Hepatocyte (in vitro differentiated cells): ENCODE data around the gene GHR. TPM values are rescaled to one million over a fixed set of nuclear protein-coding genes. Genes with fewer than 3 reads are reported as not detected.
"Not testable (repeated sequence)": the region's sequence is repeated elsewhere in the genome, so short reads cannot be mapped to it uniquely, and the experiment has no call there.

Experiments used
- DNase-seq: peaks from one replicate; pipeline ENCODE4 v3.0.0-alpha.2; 2016; ENCODE audit warnings: low spot score
- H2AFZ ChIP-seq: fragments of 200-600 bp; sonication (generic); 2 replicates; pipeline ENCODE4 v1.6.0; 2016; ENCODE audit warnings: antibody characterized with exemption, mild to moderate bottlenecking
- H3K27ac ChIP-seq: fragments of 200-600 bp; sonication (generic); 2 replicates; pipeline ENCODE4 v1.5.1; 2016; ENCODE audit warnings: mild to moderate bottlenecking
- H3K27me3 ChIP-seq: fragments of 200-600 bp; sonication (generic); 2 replicates; pipeline ENCODE4 v1.6.1; 2016
- H3K36me3 ChIP-seq: fragments of 200-600 bp; sonication (generic); replicated peaks from 2 replicates; pipeline ENCODE4 v1.5.1; 2016; ENCODE audit warnings: low read depth; ENCODE audit not compliant: insufficient read depth
- H3K4me1 ChIP-seq: fragments of 200-600 bp; sonication (generic); 2 replicates; pipeline ENCODE4 v1.5.1; 2016; ENCODE audit warnings: mild to moderate bottlenecking, moderate library complexity; ENCODE audit not compliant: insufficient read depth
- H3K4me2 ChIP-seq: fragments of 200-600 bp; sonication (generic); 2 replicates; pipeline ENCODE4 v1.6.0; 2016
- H3K4me3 ChIP-seq: fragments of 200-600 bp; sonication (generic); 2 replicates; pipeline ENCODE4 v1.5.1; 2016; ENCODE audit warnings: mild to moderate bottlenecking
- H3K79me2 ChIP-seq: fragments of 200-600 bp; sonication (generic); 2 replicates; pipeline ENCODE4 v1.6.0; 2017; ENCODE audit warnings: mild to moderate bottlenecking
- H3K9me2 ChIP-seq: fragments of 200-600 bp; sonication (generic); replicated peaks from 2 replicates; pipeline ENCODE4 v1.6.0; 2017; ENCODE audit warnings: mild to moderate bottlenecking; ENCODE audit not compliant: insufficient read depth
- H3K9me3 ChIP-seq: fragments of 200-600 bp; sonication (generic); 2 replicates; pipeline ENCODE4 v1.5.1; 2016; ENCODE audit warnings: low read depth, mild to moderate bottlenecking
- H4K20me1 ChIP-seq: fragments of 200-600 bp; sonication (generic); 2 replicates; pipeline ENCODE4 v1.6.0; 2016; ENCODE audit warnings: mild to moderate bottlenecking; ENCODE audit not compliant: insufficient read depth, poor library complexity, severe bottlenecking
- EZH2 ChIP-seq: fragments of 200-600 bp; sonication (generic); IDR thresholded peaks from 2 replicates; pipeline ENCODE4 v1.6.1; 2016; ENCODE audit warnings: antibody characterized with exemption, mild to moderate bottlenecking, borderline replicate concordance
- WGBS: methylation state at CpG from one replicate; pipeline ENCODE4 v1.1.6; 2016; ENCODE audit warnings: low lambda C conversion rate; ENCODE audit errors: missing lambda C conversion rate; 5-methylcytosine and 5-hydroxymethylcytosine counted together
- polyA plus RNA-seq: library from polyadenylated mRNA; unstranded; fragments of >200 nt; fragmentation: Nextera tagmentation; extraction: Ambion mirVana; gene quantifications from 2 replicates; pipeline ENCODE4 v1.2.1, GENCODE V29; 2016
- total RNA-seq: library from RNA; depleted of rRNA; stranded (reverse); fragments of >200 nt; gene quantifications from 2 replicates; pipeline ENCODE4 v1.2.3, GENCODE V29; 2014
- TF ChIP-seq, protein P1 (sequence below): fragments of 200-600 bp; sonication (generic); IDR thresholded peaks from 2 replicates; pipeline ENCODE4 v1.5.1; 2016; ENCODE audit warnings: antibody characterized with exemption, mild to moderate bottlenecking; ENCODE audit not compliant: poor library complexity

Gene GHR
- total and polyA plus RNA-seq, 2 experiments from 2014 or later: 14.4 to 24.3 TPM

DNA sequence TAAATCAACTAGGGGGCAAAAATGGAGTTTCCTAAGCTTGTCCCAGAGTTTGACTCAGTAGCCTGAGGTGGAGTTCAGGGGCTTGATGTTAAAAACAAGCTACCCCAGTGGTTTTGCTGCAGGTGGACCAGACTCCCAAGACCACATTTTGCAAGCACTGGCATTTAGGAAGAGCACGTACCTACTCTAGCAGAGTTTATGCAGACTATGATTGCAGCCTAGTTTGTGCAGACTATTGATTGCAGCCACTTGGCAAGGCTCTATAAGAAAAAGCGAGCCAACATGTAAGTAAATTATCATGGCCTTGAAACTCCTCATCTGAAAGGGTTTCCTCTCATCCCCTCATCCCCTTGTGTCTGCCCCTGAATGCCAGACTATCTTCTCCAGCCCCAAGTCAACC, 231.4 kb downstream of the GHR start:
- Histone ChIP-seq H3K9me2 (no peaks in the 10 kb centered on the region), H3K4me3 (no peak overlapping the region), H3K79me2 (no peaks in the 10 kb centered on the region), H3K4me1 (peaks cover 8% of the 10 kb centered on the region), H3K9me3 (no peaks in the 10 kb centered on the region), H3K27ac (no peak overlapping the region), H3K27me3 (no peaks in the 10 kb centered on the region), H3K4me2 (no peak overlapping the region), H3K36me3 (no peaks in the 10 kb centered on the region), H2AFZ (no peak overlapping the region), H4K20me1 (no peaks in the 10 kb centered on the region)
- TF ChIP-seq, protein P1, sequence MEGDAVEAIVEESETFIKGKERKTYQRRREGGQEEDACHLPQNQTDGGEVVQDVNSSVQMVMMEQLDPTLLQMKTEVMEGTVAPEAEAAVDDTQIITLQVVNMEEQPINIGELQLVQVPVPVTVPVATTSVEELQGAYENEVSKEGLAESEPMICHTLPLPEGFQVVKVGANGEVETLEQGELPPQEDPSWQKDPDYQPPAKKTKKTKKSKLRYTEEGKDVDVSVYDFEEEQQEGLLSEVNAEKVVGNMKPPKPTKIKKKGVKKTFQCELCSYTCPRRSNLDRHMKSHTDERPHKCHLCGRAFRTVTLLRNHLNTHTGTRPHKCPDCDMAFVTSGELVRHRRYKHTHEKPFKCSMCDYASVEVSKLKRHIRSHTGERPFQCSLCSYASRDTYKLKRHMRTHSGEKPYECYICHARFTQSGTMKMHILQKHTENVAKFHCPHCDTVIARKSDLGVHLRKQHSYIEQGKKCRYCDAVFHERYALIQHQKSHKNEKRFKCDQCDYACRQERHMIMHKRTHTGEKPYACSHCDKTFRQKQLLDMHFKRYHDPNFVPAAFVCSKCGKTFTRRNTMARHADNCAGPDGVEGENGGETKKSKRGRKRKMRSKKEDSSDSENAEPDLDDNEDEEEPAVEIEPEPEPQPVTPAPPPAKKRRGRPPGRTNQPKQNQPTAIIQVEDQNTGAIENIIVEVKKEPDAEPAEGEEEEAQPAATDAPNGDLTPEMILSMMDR: no peak
- WGBS: 93% methylated on average over 2 of the region's 2 CpGs
- no peak for DNase-seq

DNA sequence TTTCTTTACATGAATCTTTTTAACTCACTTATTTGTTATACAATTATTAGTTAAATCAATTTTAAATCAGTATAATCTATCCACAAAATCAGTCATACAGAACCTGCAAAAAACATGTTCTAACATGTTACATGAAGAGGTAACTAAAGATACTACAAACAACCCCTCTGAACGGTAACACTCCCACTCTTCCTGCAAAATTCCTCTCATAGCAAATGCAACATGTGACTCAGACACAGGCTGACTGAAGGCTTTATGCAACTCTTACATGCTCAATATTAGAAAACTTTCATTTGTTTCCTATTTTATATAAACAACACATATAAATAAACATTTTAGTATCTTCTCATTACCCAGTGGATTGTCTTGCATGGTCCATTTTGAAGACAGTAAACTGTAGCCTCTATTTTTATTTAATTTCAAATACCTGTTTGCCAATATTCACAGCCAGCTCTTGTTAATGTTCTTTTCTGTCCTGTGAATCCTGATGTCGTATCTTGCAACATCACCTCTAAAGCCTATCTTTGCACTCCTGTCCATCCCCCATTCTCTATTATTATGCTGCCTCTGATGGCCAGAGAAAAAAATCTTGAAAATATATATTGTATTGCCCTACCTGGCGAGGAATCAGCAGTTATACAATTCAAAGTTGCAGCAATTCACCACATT, 232.9 kb downstream of the GHR start:
- no peak for DNase-seq
- Histone ChIP-seq H3K27me3 (no peaks in the 10 kb centered on the region), H4K20me1 (no peaks in the 10 kb centered on the region), H3K4me3 (no peak overlapping the region), H3K4me2 (peak overlapping the region; percentile 45), H3K79me2 (no peaks in the 10 kb centered on the region), H3K9me3 (no peaks in the 10 kb centered on the region), H3K9me2 (no peaks in the 10 kb centered on the region), H3K27ac (no peak overlapping the region), H3K36me3 (no peaks in the 10 kb centered on the region), H3K4me1 (peaks cover 8% of the 10 kb centered on the region), H2AFZ (no peak overlapping the region)
- 62% methylated on average over 3 of the region's 3 CpGs for WGBS
- no peak for TF ChIP-seq EZH2
- TF ChIP-seq, protein P1: no peak

- Histone ChIP-seq H3K79me2 (no peaks in the 10 kb centered on the region), H3K4me2 (peak overlapping the region; percentile 45), H4K20me1 (no peaks in the 10 kb centered on the region), H3K4me1 (peaks cover 8% of the 10 kb centered on the region), H3K9me3 (no peaks in the 10 kb centered on the region), H3K9me2 (no peaks in the 10 kb centered on the region), H3K27ac (no peak overlapping the region), H3K36me3 (no peaks in the 10 kb centered on the region), H3K27me3 (no peaks in the 10 kb centered on the region), H2AFZ (no peak overlapping the region), H3K4me3 (no peak overlapping the region)
- TF ChIP-seq, protein P1: peak; percentile 46
- TF ChIP-seq EZH2: no peak
- DNase-seq: no peak
These were observed 233.4 kb downstream of the GHR start for GRCh38 chr5:42656651-42657015.

- not testable (repeated sequence) for H3K36me3 ChIP-seq, H2AFZ ChIP-seq, H3K4me2 ChIP-seq, H4K20me1 ChIP-seq, DNase-seq, H3K79me2 ChIP-seq, H3K27ac ChIP-seq, H3K27me3 ChIP-seq, H3K4me1 ChIP-seq, H3K9me3 ChIP-seq, H3K4me3 ChIP-seq, H3K9me2 ChIP-seq
- 97% methylated on average over 13 of the region's 13 CpGs for WGBS
These were observed 236.6 kb downstream of the GHR start for GRCh38 chr5:42659869-42660268.
